ENCODE data around the gene OR10C1.
"Not testable (repeated sequence)": the region's sequence is repeated elsewhere in the genome, so short reads cannot be mapped to it uniquely, and the experiment has no call there.

Gene OR10C1

GRCh38 chr6:29439006-29439405 is at the start of gene OR10C1:
OR10C1 (plus strand) TSS chr6:29439306; CDS start chr6:29440016, 710 bp downstream.
- DNase-seq = no peak

- DNase-seq = no peak
Measured at GRCh38 chr6:29395331-29395730, 43.8 kb upstream of the OR10C1 start, which contains the start of gene OR12D2. OR12D2 (plus strand) TSS chr6:29395631; CDS start chr6:29396700, 1,069 bp downstream.

- DNase-seq = no peak
Measured at GRCh38 chr6:29399525-29399924, 39.6 kb upstream of the OR10C1 start.

GRCh38 chr6:29403801-29404200 is 35.3 kb upstream of the OR10C1 start:
- DNase-seq = no peak

GRCh38 chr6:29414588-29414987 is 24.5 kb upstream of the OR10C1 start, which contains the start of gene OR12D1:
OR12D1 (plus strand) TSS chr6:29414928.
- no peak for DNase-seq

- no peak for DNase-seq
Measured at GRCh38 chr6:29419516-29419915, 19.6 kb upstream of the OR10C1 start.

- no peak for DNase-seq
Measured at GRCh38 chr6:29424168-29424567, 14.9 kb upstream of the OR10C1 start.

- no peak for DNase-seq
Measured at GRCh38 chr6:29424575-29424974, 14.5 kb upstream of the OR10C1 start.

GRCh38 chr6:29425075-29425474 is 14.0 kb upstream of the OR10C1 start:
- DNase-seq = no peak

GRCh38 chr6:29426654-29427053 is 12.5 kb upstream of the OR10C1 start:
- no peak for DNase-seq

GRCh38 chr6:29436730-29437129 is 2.4 kb upstream of the OR10C1 start:
- DNase-seq = not testable (repeated sequence)

- DNase-seq = no peak
Measured at GRCh38 chr6:29442719-29443118, 3.6 kb downstream of the OR10C1 start.

- not testable (repeated sequence) for DNase-seq
Measured at GRCh38 chr6:29444031-29444430, 4.9 kb downstream of the OR10C1 start.

GRCh38 chr6:29447670-29448069 is 8.6 kb downstream of the OR10C1 start:
- no peak for DNase-seq

GRCh38 chr6:29451471-29452193 is 12.5 kb downstream of the OR10C1 start:
- no peak for DNase-seq

- DNase-seq = no peak
Measured at GRCh38 chr6:29456971-29457370, 17.9 kb downstream of the OR10C1 start, which contains the start of the genes OR11A1 and OR2H1. OR11A1 (minus strand) TSS chr6:29457071; CDS start chr6:29427641, 29,430 bp downstream. OR2H1 (plus strand) TSS chr6:29457155; CDS start chr6:29461770, 4,615 bp downstream.

- DNase-seq = no peak
Measured at GRCh38 chr6:29461021-29461814, 22.1 kb downstream of the OR10C1 start.

GRCh38 chr6:29462022-29462421 is 22.9 kb downstream of the OR10C1 start:
- no peak for DNase-seq

GRCh38 chr6:29465279-29465678 is 26.2 kb downstream of the OR10C1 start:
- DNase-seq = no peak

GRCh38 chr6:29465801-29466200 is 26.7 kb downstream of the OR10C1 start:
- DNase-seq = no peak

- DNase-seq = no peak
Measured at GRCh38 chr6:29466241-29466640, 27.1 kb downstream of the OR10C1 start.

GRCh38 chr6:29474996-29475395 is 35.9 kb downstream of the OR10C1 start:
- DNase-seq = no peak

GRCh38 chr6:29477923-29478450 is 38.9 kb downstream of the OR10C1 start:
- DNase-seq = no peak

GRCh38 chr6:29478740-29479139 is 39.6 kb downstream of the OR10C1 start:
- DNase-seq = no peak

Measured in right forelimb (tissue), 1 donor.